ENCODE data around the gene SIGLEC11.

DNA sequence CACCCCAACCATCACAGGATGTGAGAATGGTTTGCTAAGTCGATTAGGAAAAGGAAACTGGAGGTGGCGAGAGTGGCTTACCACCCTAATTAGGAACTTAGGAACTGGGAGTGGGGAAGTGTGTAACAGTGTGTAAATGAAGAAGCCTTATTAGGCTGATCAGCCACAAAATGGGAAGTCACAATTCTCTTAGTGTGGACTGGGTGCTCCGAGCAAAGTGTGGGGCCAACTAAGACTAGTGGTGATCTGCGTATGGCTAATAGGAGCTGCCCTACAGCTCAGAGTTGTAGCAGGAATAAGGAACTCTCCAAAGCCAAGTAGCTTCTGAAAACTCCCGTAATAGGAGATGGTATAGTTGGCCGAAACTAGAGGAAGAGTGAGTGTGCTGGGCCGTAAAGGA lies 7.6 kb downstream of the SIGLEC11 start:
- TF ChIP-seq, protein P1, sequence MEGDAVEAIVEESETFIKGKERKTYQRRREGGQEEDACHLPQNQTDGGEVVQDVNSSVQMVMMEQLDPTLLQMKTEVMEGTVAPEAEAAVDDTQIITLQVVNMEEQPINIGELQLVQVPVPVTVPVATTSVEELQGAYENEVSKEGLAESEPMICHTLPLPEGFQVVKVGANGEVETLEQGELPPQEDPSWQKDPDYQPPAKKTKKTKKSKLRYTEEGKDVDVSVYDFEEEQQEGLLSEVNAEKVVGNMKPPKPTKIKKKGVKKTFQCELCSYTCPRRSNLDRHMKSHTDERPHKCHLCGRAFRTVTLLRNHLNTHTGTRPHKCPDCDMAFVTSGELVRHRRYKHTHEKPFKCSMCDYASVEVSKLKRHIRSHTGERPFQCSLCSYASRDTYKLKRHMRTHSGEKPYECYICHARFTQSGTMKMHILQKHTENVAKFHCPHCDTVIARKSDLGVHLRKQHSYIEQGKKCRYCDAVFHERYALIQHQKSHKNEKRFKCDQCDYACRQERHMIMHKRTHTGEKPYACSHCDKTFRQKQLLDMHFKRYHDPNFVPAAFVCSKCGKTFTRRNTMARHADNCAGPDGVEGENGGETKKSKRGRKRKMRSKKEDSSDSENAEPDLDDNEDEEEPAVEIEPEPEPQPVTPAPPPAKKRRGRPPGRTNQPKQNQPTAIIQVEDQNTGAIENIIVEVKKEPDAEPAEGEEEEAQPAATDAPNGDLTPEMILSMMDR (IDR thresholded peaks at IDR 0.05; ENCODE audit: low read depth, low read length, missing input control) = no peak
- TF ChIP-seq GABPA (IDR thresholded peaks at IDR 0.05 in 1 of 2, conservative IDR thresholded peaks at IDR 0.05 in 1 of 2) (no peak), SP1 (IDR thresholded peaks at IDR 0.05) (no peak), JUND (IDR thresholded peaks at IDR 0.05) (no peak)
- TF ChIP-seq, protein P2, sequence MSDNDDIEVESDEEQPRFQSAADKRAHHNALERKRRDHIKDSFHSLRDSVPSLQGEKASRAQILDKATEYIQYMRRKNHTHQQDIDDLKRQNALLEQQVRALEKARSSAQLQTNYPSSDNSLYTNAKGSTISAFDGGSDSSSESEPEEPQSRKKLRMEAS (IDR thresholded peaks at IDR 0.05) = no peak

Data from liver (tissue), 3 donors.